GM23338 (cell line): ENCODE measurements around the gene CDHR2. TPM values are rescaled to one million over a fixed set of nuclear protein-coding genes. Genes with fewer than 3 reads are reported as not detected.

Source experiments
- ATAC-seq: fragments of 200-7000 bp; cut with Tn5 transposase; 3 replicates; pipeline ENCODE4 v1.9.1; 2020
- DNase-seq: peaks from one replicate; pipeline ENCODE4 v3.0.0-alpha.2; 2015; ENCODE audit warnings: low spot score
- H2AFZ ChIP-seq: fragments of 200-600 bp; sonication (generic); 2 replicates; pipeline ENCODE4 v1.8.0; 2016; ENCODE audit warnings: antibody characterized with exemption, mild to moderate bottlenecking, moderate library complexity
- H3F3A ChIP-seq: fragments of 200-600 bp; sonication (generic); replicated peaks from 2 replicates; pipeline ENCODE4 v1.8.0; 2017; ENCODE audit warnings: antibody characterized with exemption, mixed run types, low read depth
- H3K27ac ChIP-seq: fragments of 200-600 bp; sonication (generic); 2 replicates; pipeline ENCODE4 v1.6.1; 2016; ENCODE audit warnings: low read depth
- H3K27me3 ChIP-seq: fragments of 200-600 bp; sonication (generic); 2 replicates; pipeline ENCODE4 v1.8.0; 2016; ENCODE audit warnings: mild to moderate bottlenecking, mixed run types, moderate library complexity; ENCODE audit not compliant: insufficient read depth
- H3K36me3 ChIP-seq: fragments of 200-600 bp; sonication (generic); 2 replicates; pipeline ENCODE4 v1.8.0; 2016; ENCODE audit warnings: mild to moderate bottlenecking; ENCODE audit not compliant: insufficient read depth
- H3K4me1 ChIP-seq: fragments of 200-600 bp; sonication (generic); 2 replicates; pipeline ENCODE4 v1.8.0; 2016; ENCODE audit warnings: mild to moderate bottlenecking, moderate library complexity; ENCODE audit not compliant: insufficient read depth
- H3K4me2 ChIP-seq: fragments of 200-600 bp; sonication (generic); 2 replicates; pipeline ENCODE4 v1.7.1; 2017; ENCODE audit warnings: mixed run types
- H3K4me3 ChIP-seq: fragments of 200-600 bp; sonication (generic); 2 replicates; pipeline ENCODE4 v1.6.1; 2016; ENCODE audit warnings: mixed run types
- H3K79me2 ChIP-seq: fragments of 200-600 bp; sonication (generic); replicated peaks from 2 replicates; pipeline ENCODE4 v1.8.0; 2017; ENCODE audit warnings: mild to moderate bottlenecking; ENCODE audit not compliant: insufficient read depth
- H3K9me2 ChIP-seq: fragments of 200-600 bp; sonication (generic); 2 replicates; pipeline ENCODE4 v1.8.0; 2017; ENCODE audit not compliant: insufficient read depth
- H4K20me1 ChIP-seq: fragments of 200-600 bp; sonication (generic); replicated peaks from 2 replicates; pipeline ENCODE4 v1.8.0; 2017; ENCODE audit warnings: mild to moderate bottlenecking; ENCODE audit not compliant: insufficient read depth
- H3K27ac Mint-ChIP-seq: 2 replicates; pipeline ENCODE4 v1.8.0; 2020; ENCODE audit warnings: inconsistent platforms, mild to moderate bottlenecking, moderate library complexity, mixed read lengths
- H3K27me3 Mint-ChIP-seq: 3 replicates; pipeline ENCODE4 v1.8.0; 2022; ENCODE audit warnings: low read depth, mild to moderate bottlenecking, moderate library complexity, mixed read lengths, inconsistent platforms; ENCODE audit not compliant: insufficient read depth, poor library complexity
- H3K36me3 Mint-ChIP-seq: 3 replicates; pipeline ENCODE4 v1.8.0; 2021; ENCODE audit warnings: low read depth, mild to moderate bottlenecking, inconsistent platforms, moderate library complexity, mixed read lengths
- H3K4me1 Mint-ChIP-seq: 3 replicates; pipeline ENCODE4 v1.8.0; 2020; ENCODE audit warnings: mild to moderate bottlenecking, inconsistent platforms, mixed read lengths
- H3K4me3 Mint-ChIP-seq: 3 replicates; pipeline ENCODE4 v1.8.0; 2021; ENCODE audit warnings: moderate library complexity, mild to moderate bottlenecking, inconsistent platforms, mixed read lengths
- H3K9me3 Mint-ChIP-seq: 3 replicates; pipeline ENCODE4 v1.8.0; 2020; ENCODE audit warnings: moderate library complexity, mild to moderate bottlenecking, inconsistent platforms, mixed read lengths
- CREB1 ChIP-seq: fragments of 250-450 bp; sonication (Bioruptor Pico); IDR thresholded peaks from 2 replicates; pipeline ENCODE4 v1.5.0; 2020; ENCODE audit warnings: low read depth, mild to moderate bottlenecking, moderate library complexity
- EZH2 ChIP-seq: fragments of 200-600 bp; sonication (generic); IDR thresholded peaks from one replicate; pipeline ENCODE4 v1.8.0; 2017; ENCODE audit warnings: antibody characterized with exemption, mild to moderate bottlenecking, low read depth; ENCODE audit not compliant: unreplicated experiment
- EZH2phosphoT487 ChIP-seq: fragments of 200-600 bp; sonication (generic); IDR thresholded peaks from one replicate; pipeline ENCODE4 v1.8.1; 2018; ENCODE audit warnings: antibody characterized with exemption; ENCODE audit not compliant: unreplicated experiment
- JUNB ChIP-seq: IDR thresholded peaks from one replicate; pipeline ENCODE4 v1.6.1; 2016; ENCODE audit warnings: antibody characterized with exemption; ENCODE audit not compliant: unreplicated experiment
- NANOG ChIP-seq: IDR thresholded peaks from 2 replicates; pipeline ENCODE4 v1.6.1; 2016; ENCODE audit warnings: antibody characterized with exemption, borderline replicate concordance
- POLR2AphosphoS5 ChIP-seq: IDR thresholded peaks from 2 replicates; pipeline ENCODE4 v1.6.1; 2016; ENCODE audit warnings: antibody characterized with exemption, low read depth
- STAT1 ChIP-seq: IDR thresholded peaks from one replicate; pipeline ENCODE4 v1.6.1; 2016; ENCODE audit warnings: antibody characterized with exemption; ENCODE audit not compliant: unreplicated experiment
- ZNF114 ChIP-seq: fragments of 250-450 bp; sonication (Bioruptor Pico); IDR thresholded peaks from 2 replicates; pipeline ENCODE4 v1.5.0; 2020; ENCODE audit warnings: mild to moderate bottlenecking, moderate library complexity
- ZNF331 ChIP-seq: fragments of 250-450 bp; sonication (Bioruptor Pico); IDR thresholded peaks from 2 replicates; pipeline ENCODE4 v1.5.0; 2020; ENCODE audit warnings: low read depth, mild to moderate bottlenecking, moderate library complexity
- polyA plus RNA-seq: library from polyadenylated mRNA; unstranded; fragments of >200 nt; fragmentation: Nextera tagmentation; extraction: Ambion mirVana; gene quantifications from 2 replicates; pipeline ENCODE4 v1.2.1, GENCODE V29; 2016
- total RNA-seq: library from RNA; depleted of rRNA; stranded (reverse); fragments of >200 nt; shearing (Covaris generic); gene quantifications from 2 replicates; pipeline ENCODE4 v1.2.3, GENCODE V29; 2014
- TF ChIP-seq, protein P1 (sequence below): IDR thresholded peaks from one replicate; pipeline ENCODE4 v1.6.1; 2018; ENCODE audit warnings: antibody characterized with exemption; ENCODE audit not compliant: unreplicated experiment
- TF ChIP-seq, protein P2 (sequence below): fragments of 250-450 bp; sonication (Bioruptor Pico); IDR thresholded peaks from 2 replicates; pipeline ENCODE4 v1.5.0; 2020; ENCODE audit warnings: mild to moderate bottlenecking, moderate library complexity
- TF ChIP-seq, protein P3 (sequence below), 2 experiments: fragments of 200-600 bp in 1 of 2; sonication (generic) in 1 of 2; conservative IDR thresholded peaks; 2 replicates each; pipeline versions ENCODE4 v1.5.1 to v1.6.1; 2016 to 2017; ENCODE audit warnings: antibody characterized with exemption in 2 of 2, low read depth in 2 of 2, mild to moderate bottlenecking in 2 of 2, moderate library complexity in 1 of 2
- TF ChIP-seq, protein P4 (sequence below): IDR thresholded peaks from 2 replicates; pipeline ENCODE4 v1.6.1; 2016; ENCODE audit warnings: antibody characterized with exemption

The CDHR2 gene
- total and polyA plus RNA-seq, 2 experiments from 2014 or later: not detected

DNA sequence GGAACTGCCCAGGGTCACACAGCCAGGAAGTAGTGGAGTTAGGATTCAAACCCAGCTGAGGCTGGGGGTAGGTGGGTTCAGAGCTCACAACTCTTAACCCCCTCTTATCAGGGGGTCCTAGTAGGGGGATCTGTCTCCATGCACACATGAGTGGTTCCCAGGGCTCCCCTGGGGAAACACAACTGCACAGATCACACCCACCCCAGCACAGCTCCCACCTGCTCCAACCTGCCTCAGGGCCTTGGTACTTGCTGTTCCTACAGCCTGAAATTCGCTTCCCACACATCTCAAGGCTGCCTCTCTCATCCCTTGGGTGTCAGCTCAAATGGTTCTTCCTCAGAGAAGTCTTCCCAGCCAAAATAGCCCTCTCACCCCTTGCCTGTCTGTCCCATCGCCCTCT, 76.4 kb downstream of the CDHR2 start:
- TF ChIP-seq CREB1 (CRISPR knock-in tag) (no peak), EZH2 (no peak), JUNB (no peak), ZNF114 (CRISPR knock-in tag) (no peak), NANOG (no peak), ZNF331 (no peak), EZH2phosphoT487 (no peak), POLR2AphosphoS5 (no peak), STAT1 (no peak)
- TF ChIP-seq, protein P1, sequence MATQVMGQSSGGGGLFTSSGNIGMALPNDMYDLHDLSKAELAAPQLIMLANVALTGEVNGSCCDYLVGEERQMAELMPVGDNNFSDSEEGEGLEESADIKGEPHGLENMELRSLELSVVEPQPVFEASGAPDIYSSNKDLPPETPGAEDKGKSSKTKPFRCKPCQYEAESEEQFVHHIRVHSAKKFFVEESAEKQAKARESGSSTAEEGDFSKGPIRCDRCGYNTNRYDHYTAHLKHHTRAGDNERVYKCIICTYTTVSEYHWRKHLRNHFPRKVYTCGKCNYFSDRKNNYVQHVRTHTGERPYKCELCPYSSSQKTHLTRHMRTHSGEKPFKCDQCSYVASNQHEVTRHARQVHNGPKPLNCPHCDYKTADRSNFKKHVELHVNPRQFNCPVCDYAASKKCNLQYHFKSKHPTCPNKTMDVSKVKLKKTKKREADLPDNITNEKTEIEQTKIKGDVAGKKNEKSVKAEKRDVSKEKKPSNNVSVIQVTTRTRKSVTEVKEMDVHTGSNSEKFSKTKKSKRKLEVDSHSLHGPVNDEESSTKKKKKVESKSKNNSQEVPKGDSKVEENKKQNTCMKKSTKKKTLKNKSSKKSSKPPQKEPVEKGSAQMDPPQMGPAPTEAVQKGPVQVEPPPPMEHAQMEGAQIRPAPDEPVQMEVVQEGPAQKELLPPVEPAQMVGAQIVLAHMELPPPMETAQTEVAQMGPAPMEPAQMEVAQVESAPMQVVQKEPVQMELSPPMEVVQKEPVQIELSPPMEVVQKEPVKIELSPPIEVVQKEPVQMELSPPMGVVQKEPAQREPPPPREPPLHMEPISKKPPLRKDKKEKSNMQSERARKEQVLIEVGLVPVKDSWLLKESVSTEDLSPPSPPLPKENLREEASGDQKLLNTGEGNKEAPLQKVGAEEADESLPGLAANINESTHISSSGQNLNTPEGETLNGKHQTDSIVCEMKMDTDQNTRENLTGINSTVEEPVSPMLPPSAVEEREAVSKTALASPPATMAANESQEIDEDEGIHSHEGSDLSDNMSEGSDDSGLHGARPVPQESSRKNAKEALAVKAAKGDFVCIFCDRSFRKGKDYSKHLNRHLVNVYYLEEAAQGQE: no peak
- TF ChIP-seq, protein P2, sequence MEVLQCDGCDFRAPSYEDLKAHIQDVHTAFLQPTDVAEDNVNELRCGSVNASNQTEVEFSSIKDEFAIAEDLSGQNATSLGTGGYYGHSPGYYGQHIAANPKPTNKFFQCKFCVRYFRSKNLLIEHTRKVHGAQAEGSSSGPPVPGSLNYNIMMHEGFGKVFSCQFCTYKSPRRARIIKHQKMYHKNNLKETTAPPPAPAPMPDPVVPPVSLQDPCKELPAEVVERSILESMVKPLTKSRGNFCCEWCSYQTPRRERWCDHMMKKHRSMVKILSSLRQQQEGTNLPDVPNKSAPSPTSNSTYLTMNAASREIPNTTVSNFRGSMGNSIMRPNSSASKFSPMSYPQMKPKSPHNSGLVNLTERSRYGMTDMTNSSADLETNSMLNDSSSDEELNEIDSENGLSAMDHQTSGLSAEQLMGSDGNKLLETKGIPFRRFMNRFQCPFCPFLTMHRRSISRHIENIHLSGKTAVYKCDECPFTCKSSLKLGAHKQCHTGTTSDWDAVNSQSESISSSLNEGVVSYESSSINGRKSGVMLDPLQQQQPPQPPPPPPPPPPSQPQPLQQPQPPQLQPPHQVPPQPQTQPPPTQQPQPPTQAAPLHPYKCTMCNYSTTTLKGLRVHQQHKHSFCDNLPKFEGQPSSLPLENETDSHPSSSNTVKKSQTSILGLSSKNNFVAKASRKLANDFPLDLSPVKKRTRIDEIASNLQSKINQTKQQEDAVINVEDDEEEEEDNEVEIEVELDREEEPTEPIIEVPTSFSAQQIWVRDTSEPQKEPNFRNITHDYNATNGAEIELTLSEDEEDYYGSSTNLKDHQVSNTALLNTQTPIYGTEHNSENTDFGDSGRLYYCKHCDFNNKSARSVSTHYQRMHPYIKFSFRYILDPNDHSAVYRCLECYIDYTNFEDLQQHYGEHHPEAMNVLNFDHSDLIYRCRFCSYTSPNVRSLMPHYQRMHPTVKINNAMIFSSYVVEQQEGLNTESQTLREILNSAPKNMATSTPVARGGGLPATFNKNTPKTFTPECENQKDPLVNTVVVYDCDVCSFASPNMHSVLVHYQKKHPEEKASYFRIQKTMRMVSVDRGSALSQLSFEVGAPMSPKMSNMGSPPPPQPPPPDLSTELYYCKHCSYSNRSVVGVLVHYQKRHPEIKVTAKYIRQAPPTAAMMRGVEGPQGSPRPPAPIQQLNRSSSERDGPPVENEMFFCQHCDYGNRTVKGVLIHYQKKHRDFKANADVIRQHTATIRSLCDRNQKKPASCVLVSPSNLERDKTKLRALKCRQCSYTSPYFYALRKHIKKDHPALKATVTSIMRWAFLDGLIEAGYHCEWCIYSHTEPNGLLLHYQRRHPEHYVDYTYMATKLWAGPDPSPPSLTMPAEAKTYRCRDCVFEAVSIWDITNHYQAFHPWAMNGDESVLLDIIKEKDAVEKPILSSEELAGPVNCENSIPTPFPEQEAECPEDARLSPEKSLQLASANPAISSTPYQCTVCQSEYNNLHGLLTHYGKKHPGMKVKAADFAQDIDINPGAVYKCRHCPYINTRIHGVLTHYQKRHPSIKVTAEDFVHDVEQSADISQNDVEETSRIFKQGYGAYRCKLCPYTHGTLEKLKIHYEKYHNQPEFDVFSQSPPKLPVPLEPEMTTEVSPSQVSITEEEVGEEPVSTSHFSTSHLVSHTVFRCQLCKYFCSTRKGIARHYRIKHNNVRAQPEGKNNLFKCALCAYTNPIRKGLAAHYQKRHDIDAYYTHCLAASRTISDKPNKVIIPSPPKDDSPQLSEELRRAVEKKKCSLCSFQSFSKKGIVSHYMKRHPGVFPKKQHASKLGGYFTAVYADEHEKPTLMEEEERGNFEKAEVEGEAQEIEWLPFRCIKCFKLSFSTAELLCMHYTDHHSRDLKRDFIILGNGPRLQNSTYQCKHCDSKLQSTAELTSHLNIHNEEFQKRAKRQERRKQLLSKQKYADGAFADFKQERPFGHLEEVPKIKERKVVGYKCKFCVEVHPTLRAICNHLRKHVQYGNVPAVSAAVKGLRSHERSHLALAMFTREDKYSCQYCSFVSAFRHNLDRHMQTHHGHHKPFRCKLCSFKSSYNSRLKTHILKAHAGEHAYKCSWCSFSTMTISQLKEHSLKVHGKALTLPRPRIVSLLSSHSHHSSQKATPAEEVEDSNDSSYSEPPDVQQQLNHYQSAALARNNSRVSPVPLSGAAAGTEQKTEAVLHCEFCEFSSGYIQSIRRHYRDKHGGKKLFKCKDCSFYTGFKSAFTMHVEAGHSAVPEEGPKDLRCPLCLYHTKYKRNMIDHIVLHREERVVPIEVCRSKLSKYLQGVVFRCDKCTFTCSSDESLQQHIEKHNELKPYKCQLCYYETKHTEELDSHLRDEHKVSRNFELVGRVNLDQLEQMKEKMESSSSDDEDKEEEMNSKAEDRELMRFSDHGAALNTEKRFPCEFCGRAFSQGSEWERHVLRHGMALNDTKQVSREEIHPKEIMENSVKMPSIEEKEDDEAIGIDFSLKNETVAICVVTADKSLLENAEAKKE (CRISPR knock-in tag): no peak
- TF ChIP-seq, protein P3, sequence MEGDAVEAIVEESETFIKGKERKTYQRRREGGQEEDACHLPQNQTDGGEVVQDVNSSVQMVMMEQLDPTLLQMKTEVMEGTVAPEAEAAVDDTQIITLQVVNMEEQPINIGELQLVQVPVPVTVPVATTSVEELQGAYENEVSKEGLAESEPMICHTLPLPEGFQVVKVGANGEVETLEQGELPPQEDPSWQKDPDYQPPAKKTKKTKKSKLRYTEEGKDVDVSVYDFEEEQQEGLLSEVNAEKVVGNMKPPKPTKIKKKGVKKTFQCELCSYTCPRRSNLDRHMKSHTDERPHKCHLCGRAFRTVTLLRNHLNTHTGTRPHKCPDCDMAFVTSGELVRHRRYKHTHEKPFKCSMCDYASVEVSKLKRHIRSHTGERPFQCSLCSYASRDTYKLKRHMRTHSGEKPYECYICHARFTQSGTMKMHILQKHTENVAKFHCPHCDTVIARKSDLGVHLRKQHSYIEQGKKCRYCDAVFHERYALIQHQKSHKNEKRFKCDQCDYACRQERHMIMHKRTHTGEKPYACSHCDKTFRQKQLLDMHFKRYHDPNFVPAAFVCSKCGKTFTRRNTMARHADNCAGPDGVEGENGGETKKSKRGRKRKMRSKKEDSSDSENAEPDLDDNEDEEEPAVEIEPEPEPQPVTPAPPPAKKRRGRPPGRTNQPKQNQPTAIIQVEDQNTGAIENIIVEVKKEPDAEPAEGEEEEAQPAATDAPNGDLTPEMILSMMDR (conservative IDR thresholded peaks at IDR 0.05; ENCODE audit: low read depth in 2 of 2): no peak
- TF ChIP-seq, protein P4, sequence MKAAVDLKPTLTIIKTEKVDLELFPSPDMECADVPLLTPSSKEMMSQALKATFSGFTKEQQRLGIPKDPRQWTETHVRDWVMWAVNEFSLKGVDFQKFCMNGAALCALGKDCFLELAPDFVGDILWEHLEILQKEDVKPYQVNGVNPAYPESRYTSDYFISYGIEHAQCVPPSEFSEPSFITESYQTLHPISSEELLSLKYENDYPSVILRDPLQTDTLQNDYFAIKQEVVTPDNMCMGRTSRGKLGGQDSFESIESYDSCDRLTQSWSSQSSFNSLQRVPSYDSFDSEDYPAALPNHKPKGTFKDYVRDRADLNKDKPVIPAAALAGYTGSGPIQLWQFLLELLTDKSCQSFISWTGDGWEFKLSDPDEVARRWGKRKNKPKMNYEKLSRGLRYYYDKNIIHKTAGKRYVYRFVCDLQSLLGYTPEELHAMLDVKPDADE: no peak
- Histone ChIP-seq H3K27me3 (peaks cover 31% of the 10 kb centered on the region), H3K9me2 (no peaks in the 10 kb centered on the region), H4K20me1 (peaks cover 6% of the 10 kb centered on the region; the same call in 1 of the 2 replicates), H3K4me2 (no peak overlapping the region), H3F3A (0 out of 2 replicates have a peak, but pooled peaks cover 5% of the 10 kb centered on the region), H2AFZ (no peak overlapping the region), H3K27ac (no peak overlapping the region), H3K4me1 (peaks cover 7% of the 10 kb centered on the region; the same call in 1 of the 2 replicates), H3K4me3 (no peak overlapping the region), H3K79me2 (no peaks in the 10 kb centered on the region), H3K36me3 (no peaks in the 10 kb centered on the region)
- Mint-ChIP-seq H3K27ac (no peak overlapping the region), H3K4me1 (peaks cover 26% of the 10 kb centered on the region), H3K4me3 (no peak overlapping the region), H3K36me3 (no peaks in the 10 kb centered on the region), H3K27me3 (peaks cover 36% of the 10 kb centered on the region), H3K9me3 (no peaks in the 10 kb centered on the region; the same call in 2 of the 3 replicates)
- no peak for DNase-seq
- ATAC-seq: no peak
